Adrenal gland (tissue), 5 donors: ENCODE results near the gene ARHGAP23.

Experiments
- CTCF ChIP-seq, 6 experiments: fragments of 450-650 bp in 4 of 6; fragments of 200-600 bp in 2 of 6; sonication (generic) in 1 of 6; IDR thresholded peaks; 1 replicate in 5 of 6; 2 replicates in 1 of 6; pipeline versions ENCODE4 v1.5.1 to v1.8.0; 2016 to 2021; ENCODE audit warnings: antibody characterized with exemption in 6 of 6, mild to moderate bottlenecking in 2 of 6, moderate library complexity in 1 of 6
- POLR2A ChIP-seq, 2 donors: fragments of 450-650 bp; IDR thresholded peaks; one replicate each; pipeline ENCODE4 v1.6.1; 2017; ENCODE audit warnings: antibody characterized with exemption in 2 of 2, mild to moderate bottlenecking in 2 of 2, moderate library complexity in 1 of 2
- donor health status: DM: no; HTN: no; CAD: no.

- no peak for TF ChIP-seq CTCF (IDR thresholded peaks at IDR 0.05)
- TF ChIP-seq POLR2A (IDR thresholded peaks at IDR 0.05): no peak
Measured at GRCh38 chr17:38508570-38508950, 80.3 kb downstream of the ARHGAP23 start.
